ENCODE measurements around the gene CPSF2.

Gene CPSF2

DNA sequence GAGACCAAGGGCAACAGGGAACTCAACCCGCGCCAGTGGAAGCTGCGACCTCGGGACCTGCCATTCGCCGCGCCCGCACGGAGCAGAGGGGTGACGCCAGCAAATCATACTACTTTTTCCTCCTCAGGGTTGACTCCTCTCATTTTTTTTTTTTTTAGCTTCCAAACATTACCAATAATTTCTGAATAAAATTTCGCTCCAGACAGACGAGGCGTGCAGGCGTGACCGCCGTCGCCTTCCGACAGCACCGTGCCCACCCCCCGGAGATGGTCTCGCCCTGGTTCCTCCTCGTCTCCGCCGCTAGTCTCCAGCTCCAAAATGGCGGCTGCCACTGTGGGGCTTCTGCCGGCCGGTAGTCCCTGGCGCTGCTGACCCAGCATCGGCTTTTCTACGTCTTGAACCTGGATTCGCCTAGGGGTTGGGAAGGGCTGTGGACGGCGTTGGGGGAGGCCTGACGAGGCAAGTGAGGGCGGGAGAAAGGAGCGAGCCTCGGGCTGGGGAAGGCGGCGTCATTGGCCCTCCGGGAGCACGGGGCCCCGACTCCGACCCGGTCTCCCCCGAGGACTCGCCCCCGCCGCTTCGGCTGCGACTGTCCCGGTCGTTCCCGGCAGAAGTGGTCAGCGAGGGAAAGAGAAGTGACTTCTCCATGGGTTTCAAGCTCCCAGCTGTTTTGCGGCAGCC, at the start of gene CPSF2, which contains the start of gene NDUFB1:
Gene CPSF2, plus strand, starts transcription at position 300 of the 681 bp plus-strand sequence. CDS start 9,016 bp downstream, outside the sequence.
Gene NDUFB1, minus strand, starts transcription at position 37 of the 681 bp plus-strand sequence. CDS start 4,069 bp downstream, outside the sequence.
- DNase-seq = peak; percentile 68

DNA sequence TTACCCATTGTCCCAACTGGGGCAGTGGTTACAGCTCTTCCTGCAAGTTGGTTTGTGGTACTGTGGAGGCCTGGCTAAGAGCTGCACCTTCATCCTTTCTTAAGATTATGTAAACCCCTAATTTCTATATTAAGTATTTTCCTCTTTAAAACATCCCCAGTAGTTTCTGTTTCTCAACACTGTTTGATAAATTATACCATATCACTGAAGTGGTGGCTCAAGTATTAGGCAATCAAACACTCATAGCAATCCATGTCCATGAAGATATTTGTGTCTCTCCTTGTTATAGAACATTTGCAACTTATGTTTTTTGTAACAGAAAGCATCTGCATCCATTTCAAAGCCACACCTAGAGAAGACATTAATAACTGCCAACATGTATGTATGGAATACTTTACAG, 47.2 kb upstream of the CPSF2 start:
- DNase-seq = no peak

DNA sequence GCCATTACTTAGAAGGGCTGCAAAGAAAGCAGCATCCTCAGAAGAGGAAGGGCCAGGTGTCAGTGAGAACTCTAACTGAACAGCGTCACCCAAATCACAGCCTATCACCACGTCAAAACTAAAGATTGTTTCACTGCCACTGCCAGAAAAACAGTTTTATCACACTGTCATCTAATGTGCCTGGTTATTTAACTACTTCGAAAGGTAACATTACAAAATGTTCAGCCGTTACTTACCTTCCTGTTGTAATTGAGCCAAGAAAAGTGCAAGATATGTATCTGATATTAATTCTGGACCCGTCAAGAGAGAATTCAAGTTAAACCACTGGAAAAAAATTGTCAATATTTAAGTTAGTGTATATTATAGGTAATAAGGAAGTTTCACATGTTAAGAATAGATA, 33.3 kb upstream of the CPSF2 start:
- no peak for DNase-seq

DNA sequence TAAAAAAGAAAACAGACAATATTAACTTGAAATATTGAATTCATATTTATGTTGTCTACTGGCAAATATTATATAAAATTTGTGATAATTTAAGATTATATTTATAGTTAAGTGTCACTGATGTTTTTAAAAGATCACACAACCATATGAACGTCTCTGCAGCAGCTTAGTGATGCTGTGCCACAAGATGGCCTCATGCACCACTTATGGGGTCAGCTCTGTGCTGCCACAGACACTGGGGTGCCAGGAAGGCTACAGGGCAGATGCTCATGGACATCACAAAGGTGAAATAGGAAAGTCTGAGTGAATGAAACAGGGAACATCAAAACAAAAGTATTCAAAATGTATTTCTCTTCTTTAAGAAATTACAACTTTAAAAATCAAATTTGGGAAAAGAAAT, 28.4 kb upstream of the CPSF2 start:
- DNase-seq = no peak

DNA sequence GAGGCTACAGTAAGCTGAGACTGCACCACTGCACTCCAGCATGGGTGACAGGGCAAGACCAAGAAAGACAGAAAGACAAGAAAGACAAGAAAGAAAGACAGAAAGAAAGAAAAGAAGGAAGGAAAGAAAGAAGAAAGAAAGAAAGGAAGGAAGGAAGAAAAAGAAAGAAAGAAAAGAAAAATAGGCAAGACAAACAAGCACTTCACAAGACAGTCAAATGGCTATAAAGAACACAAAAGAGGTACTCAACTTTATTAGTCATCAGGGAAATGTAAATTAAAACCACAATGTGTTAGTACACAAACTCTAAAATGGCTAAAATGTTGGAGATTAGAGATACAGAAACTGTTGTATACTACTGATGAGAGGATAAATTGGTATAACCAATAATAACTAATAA, 22.0 kb upstream of the CPSF2 start:
- no peak for DNase-seq

DNA sequence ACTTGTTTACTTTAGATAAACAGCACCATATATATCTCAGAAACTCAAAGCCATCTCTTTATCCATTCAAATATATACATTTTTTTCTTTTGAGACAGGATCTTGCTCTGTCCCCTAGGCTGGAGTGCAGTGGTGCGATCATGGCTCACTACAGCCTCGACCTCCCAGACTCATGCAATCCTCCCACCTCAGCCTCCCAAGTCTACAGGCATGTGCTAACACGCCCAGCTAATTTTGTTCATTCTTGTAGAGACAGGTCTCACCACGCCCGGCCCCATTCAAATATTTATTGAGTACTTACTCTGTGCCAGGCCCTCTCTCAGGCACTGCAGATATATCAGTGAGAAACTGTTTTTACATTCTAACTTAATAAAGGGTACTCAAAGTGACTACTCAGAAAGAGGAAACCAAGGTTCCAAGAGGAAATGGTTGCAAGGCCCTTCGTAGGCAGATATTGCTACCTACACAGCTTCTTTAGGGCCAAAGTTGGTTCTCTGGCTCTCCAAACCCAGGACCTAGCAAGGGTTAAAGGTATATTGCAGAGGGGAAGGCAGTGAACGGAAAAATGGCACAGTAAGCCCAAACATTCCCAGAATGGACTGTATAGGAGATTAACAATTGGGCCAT, 18.3 kb upstream of the CPSF2 start:
- no peak for DNase-seq

DNA sequence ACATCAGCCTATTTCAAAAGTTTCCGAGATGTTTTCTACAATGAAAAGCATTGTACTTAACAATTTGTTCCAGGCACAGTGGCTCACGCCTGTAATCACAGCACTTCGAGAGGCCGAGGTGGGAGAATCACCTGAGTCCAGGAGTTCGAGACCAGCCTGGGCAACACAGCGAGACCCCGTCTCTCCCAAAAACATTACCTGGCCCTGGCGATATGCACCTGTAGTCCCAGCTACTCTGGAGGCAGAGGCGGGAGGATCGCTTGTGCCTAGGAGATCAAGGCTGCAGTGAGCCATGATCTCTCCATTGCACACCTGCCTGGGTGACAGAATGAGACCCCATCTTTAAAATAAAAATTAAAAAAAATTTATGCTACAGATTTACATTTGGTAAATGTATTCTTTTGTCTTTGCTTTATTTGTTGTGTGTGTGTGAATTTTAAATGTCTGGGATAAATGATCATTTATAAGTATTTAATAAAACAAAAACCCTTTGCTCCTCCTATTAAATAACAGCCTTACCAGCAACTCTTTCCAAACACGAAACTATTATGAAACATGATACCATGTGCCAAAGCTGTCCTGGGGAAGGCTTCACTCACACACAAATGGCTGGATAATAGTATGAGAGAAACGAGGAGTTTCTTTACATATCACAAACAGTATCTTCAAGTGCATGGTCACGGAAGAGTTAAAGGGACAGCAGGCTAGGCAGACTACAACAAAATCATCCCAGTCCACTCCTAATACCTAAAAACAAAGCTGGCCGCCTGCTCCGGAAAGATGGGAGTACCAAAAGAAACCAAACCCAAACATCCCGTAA, 16.5 kb upstream of the CPSF2 start:
- DNase-seq = peak; percentile 23

DNA sequence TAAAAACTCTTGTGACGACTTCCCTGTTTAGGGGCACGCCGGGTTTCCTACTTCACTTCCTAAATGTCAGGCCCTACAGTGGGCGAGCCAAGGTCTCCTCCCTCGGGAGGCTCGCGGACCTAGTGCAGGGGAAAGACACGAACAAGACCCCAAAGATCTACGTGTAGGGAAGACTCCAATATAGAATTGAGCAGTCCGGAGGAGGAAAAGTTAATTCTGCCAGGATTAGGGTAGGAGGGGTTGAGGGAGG, 16.0 kb upstream of the CPSF2 start:
- DNase-seq = peak; percentile 23

DNA sequence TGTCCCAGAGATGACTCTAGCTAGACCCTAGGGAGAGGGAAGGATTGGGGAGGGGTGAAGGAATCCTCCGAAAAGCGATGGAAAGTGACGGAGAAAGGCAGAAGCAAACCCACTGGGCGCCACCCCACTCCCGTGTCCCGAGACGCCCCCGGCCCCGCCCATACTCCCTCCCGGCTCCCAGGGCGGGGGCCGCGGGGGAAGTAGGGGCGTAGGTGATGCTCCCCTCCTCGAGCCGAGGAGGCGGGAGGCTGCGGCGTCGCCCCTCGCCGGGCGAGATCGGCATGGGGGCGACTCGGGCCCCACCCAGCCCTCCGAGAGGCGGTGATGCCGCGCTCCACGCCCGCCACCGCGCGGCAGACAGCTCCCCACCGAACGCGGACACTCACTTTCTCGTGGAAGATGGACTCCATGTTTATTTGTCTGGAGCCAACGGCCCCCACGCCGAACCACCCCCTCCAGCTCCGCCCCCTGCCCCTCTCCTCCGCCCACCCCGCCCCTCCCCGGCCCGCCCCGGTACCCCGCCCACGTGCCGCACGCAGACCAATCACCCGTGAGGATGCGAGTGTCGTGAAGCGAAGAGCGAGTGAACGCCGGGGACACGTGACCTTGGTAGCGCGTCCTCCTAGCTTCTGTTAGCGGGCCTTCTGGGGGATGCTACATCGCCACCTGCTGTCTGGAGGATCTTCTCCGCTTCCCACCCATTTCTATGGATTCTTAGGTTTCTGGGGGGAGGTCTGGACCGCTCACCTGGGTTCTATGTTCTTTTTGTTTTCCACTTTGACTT, 15.4 kb upstream of the CPSF2 start, which contains the start of gene ATXN3:
Gene ATXN3, minus strand, starts transcription at position 440 of the 784 bp plus-strand sequence. Its CDS starts 30 bp downstream, at position 410.
- DNase-seq = peak; percentile 99

DNA sequence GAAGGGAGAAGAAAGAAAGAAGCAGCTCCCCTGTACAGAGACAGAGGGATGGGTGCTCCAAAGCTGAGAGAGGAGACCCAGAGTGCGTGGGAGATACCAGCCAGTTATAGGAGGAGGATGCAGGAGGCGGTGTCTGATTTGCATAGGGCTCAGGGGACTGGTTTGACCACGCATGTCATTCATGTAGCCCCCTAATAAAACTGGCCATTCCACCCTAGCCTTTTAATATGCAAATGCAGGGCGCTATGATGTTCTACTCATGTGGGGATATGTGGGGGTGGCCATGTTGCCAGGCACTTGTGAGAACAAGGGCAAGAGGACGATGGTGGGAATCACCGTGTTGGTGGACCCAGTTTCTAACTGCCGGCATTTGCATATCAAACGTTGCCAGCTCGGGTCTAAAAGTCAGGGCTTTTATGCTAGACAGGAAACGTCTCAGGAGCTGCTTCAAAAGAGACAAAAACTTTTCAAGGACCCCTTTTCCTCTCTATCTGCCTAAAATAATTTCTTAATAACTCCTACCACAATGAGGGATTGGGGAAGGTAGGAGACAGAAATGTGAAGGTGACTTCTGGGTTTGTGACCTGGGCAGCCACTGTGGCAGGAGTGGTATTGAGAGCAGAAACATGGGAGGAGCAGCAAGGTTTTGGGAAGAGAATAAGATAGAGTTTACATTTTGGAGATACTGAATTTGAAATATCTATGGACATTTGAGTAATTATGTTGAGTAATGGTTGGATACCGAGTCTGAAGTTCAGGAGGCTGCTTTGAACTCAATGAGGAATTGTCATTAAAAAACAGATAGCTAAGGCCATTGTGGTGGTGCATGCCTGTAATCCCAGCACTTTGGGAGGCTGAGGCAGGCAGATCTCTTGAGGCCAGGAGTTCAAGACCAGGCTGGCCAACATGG, 13.2 kb upstream of the CPSF2 start:
- DNase-seq = no peak

DNA sequence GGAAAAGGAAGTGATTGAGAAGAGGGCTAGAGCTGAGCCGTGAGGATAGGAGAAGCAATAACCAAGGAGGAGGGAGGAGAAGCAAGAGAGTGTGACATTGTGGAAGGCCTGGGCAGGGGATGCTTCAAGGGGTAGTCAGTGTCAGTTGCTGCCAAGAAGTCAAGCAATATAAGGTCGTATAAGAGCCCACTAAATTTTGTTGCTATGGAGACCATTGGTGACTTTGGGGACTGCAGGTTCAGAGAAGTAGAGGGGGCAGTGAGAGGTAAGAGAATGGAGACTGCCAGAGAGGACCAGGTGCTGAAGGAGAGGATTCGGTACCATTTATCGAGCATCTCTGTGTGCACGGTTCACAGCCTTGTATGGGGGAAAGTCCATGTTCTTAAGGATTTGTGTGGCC, 12.3 kb upstream of the CPSF2 start:
- no peak for DNase-seq

DNA sequence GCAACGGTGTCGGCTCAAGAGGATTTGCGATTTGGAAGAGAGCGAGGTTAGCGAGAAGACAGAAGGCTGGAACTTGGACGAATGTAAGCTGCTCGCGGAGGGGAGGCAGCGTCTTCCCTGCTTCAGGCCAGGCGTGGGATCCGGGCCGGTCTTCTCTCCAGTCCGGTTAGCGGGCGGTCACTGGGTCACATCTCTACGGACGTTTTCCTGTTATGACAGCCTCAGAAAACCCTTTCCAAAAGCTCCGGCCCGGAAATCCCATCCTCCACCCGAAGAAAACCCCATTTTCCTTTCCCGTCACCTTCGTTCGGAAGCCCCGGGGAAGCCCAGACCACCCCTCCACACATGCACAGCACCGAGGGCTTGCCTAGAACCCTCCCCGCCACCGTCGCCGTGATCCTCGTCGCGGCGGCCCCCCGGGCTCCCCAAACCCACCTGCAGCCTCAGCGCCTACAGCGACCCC, 531 bp upstream of the CPSF2 start:
- DNase-seq = no peak

DNA sequence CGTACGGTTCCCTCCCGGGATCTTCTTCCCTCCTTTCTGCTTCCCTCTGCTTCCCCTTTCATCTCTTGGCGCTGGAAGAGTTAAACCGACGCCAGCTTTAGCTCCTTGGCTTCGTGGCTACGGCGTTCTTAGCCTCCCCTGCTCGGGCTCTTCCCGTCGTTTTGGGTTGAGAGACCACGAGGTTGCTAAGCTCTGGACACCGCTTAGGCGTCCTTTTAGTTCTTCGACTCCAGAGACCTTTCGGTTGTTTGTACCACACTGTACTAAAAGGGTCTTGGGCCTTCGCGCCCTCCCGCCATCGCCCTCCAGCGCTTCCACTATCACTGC, 545 bp downstream of the CPSF2 start:
- DNase-seq = no peak

DNA sequence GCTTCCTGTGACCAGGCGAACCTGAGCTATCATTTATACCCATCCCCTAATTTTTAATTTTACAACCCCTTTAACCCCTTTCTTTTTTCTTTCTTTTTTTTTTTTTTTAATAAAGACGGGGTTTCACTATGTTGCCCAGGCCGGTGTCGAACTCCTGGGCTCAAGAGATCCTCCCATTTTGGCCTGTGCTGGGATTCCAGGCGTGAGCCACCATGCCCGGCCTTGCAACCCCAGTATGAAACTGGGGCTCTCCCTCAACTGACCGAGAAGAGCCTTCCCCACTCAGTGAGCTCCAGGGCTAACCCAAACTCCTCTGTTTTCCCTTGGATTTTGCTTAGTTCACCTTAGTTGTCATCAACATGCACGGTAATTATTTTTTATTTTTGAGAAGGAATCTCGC, 992 bp downstream of the CPSF2 start:
- DNase-seq = no peak

DNA sequence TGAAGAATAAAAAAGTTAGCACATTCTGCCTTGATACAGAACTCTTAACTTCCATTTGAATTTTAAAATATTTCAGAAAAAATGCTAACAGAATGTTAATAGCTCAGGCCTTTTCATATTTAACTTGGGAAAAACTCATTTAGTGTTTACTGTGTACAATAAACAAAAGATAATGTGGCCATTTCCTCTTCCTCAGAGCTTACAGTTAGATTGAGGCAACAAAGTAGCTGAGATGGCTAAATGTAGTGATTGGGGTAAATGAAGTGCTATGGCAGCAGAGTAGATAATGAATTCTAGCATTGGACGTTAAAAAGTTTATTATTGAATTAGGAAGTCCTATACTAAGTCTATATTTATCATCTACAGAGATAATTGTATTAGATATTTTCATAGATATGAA, 12.7 kb downstream of the CPSF2 start:
- no peak for DNase-seq

DNA sequence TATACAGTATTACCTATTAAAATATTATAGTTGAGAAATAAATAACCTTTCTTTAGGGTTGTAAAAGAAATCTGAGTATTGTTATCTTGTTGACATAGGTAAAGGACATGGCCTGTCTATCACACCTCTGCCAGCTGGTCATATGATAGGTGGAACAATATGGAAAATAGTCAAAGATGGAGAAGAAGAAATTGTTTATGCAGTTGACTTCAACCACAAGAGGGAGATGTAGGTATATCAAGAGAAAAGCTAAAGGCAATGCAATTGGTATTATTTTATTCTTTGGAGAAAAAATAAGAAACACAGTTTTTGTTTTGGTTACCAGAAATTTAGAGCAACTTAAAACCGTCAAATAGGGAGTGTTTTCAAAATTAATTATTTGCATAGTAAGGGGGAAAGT, 13.5 kb downstream of the CPSF2 start:
- peak; percentile 59 for DNase-seq

DNA sequence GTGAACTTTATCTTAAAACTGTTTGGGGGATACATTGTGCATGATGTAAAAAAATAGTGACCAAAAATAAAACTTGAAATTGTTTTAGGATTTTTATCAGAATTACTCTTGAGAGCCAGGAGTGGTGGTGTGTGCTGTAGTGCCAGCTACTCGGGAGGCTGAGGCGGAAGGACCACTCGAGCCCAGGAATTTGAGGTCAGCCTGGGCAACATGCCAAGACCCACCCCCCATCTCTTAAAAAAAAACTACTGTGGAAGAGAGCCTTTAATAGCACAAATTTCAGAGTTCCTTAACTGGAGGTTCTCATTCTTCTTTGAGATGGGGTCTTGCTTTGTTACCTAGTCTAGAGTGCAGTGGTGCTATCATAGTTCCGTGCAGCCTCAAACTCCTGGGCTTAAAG, 21.5 kb downstream of the CPSF2 start:
- no peak for DNase-seq

DNA sequence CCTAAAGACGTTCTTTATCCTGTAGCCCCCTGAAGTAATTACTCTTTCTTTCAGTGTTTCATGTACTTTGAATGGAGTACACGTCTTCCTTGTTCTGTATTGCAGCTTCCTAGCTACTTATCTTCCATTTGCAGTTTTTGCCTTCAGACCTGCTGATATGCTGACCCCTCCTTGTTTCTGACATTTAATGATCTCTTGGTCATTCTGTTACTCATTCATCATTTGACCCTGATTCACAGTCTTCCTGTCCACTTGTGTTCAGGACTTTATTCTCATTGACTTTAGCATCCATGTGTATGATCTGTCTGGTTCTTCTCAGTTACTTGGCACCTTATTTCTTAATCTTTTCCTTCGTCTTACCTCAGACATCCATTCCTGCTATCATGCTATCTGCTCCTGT, 22.2 kb downstream of the CPSF2 start:
- no peak for DNase-seq

DNA sequence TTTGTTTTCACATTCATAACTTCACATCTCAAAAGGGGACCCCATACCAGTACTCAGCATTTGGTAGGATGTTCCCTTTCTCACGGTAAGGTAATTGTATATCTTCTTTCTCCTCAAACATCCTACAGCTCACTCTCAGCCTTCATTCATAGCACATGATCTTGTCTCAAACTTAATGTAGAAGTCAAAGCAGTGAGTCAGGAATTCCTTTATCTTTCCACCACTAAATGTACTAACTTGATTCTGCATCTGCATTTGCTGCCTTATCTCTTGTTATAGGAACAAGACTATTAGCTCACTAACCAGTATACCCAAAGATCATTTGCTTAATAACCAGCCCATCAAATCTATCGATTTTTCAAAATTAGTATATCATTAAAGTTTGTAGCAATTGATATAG, 22.9 kb downstream of the CPSF2 start:
- no peak for DNase-seq

DNA sequence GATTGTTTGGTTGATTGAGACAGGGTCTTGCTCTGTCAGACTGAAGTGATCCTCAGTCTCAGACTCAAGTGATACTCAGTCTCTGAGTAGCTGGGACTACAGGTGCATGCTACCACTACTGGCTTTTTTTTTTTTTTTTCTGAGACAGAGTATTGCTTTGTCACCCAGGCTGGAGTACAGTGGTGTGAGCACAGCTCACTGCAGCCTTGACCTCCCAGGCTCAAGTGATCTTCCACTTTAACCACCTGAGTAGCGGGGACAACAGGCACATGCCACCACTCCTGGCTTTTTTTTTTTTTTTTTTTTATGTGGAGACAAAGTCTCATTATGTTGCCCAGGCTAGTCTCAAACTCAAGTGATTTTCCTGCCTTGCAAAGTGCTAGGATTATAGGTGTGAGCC, 31.8 kb downstream of the CPSF2 start:
- DNase-seq = no peak

DNA sequence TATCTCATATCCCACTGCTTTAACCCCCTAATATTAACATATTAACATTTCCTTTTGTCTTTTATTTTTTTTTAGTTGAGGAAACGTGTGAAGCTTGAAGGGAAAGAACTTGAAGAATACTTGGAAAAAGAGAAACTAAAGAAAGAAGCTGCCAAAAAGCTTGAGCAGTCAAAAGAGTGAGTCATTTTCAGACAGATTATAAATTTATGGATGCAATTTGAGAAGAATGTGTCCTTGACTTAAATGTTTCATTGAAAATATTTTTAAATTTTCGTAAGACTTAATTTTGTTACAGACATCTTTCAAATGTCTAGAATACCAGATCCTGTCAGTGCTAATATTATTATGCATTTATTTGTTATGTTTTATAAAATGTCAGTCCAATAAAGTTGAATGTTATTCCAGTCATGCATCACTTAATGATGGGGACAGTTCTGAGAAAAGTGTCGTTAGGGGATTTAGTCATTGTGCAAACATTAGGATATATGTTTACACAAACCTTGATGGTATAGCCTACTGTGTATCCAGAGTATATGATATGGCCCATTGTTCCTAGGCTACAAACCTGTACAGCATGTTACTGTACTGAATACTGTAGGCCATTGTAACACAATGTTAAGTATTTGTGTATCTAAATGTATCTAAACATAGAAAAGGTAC, 32.6 kb downstream of the CPSF2 start:
- no peak for DNase-seq

DNA sequence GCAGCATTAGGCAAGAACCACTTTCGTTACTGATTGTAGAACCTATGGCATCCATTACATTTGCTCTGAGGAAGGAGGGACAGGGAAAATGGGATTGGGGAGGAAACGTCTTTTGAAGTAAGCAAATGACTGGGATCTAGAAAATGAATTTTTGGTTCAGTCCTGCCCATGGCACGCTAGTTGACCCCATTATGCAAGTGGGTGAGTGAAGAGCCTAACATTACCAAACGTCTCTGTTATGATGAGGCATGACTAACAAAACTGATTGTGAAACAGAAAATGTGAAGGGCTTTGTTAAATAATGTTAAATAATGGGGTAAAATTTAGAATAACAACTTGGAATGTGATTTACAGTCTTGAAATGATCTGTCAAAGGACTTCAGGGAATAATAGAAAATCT, 38.9 kb downstream of the CPSF2 start:
- DNase-seq = peak; percentile 13

Measured in amniotic stem cell (primary cell).